Measurements from ENCODE around the gene CHMP4A.
A peak's percentile ranks its signal among the peaks of the same experiment; 100 is the strongest.
"Not testable (repeated sequence)": the region's sequence is repeated elsewhere in the genome, so short reads cannot be mapped to it uniquely, and the experiment has no call there.

Gene CHMP4A

GRCh38 chr14:24219080-24219479 is 5.8 kb upstream of the CHMP4A start:
- DNase-seq (ENCODE audit: extremely low spot score), result no peak

GRCh38 chr14:24216876-24217275 is 3.6 kb upstream of the CHMP4A start:
- CTCF ChIA-PET, result interaction anchor here (1.1 to 3.6 kb wide), 9 partner anchors 11 to 85 kb away, joined by 3 to 38 read pairs (median 10); partner anchors contain the start of genes DHRS1, IRF9, NOP9 and RABGGTA
- POLR2A ChIA-PET; DNase-seq (ENCODE audit: extremely low spot score): not testable (repeated sequence)

More at GRCh38 chr14:24219080-24219479, 5.8 kb upstream of the CHMP4A start:
- ChIA-PET POLR2A (no interaction called here), CTCF (interaction anchor here (1.2 to 3.0 kb wide), 4 partner anchors 12 to 79 kb away, joined by 4 to 16 read pairs (median 7); no protein-coding TSS in a partner anchor)
- TF ChIP-seq CTCF (IDR thresholded peaks at IDR 0.05; ENCODE audit: control extremely low read depth, extremely low read depth, low read depth, missing control alignments), result no peak

- ChIA-PET CTCF (interaction anchor here (0.8 to 5.2 kb wide), 32 partner anchors 8 to 215 kb away, joined by 3 to 42 read pairs (median 7); partner anchors contain the start of genes CIDEB, DHRS1, IPO4 and IRF9), POLR2A (interaction anchor here (0.9 kb wide), 1 partner anchor 26 kb away, joined by 3 read pairs; the partner anchor contains the start of gene TINF2)
- no peak for DNase-seq (ENCODE audit: extremely low spot score)
- TF ChIP-seq CTCF (IDR thresholded peaks at IDR 0.05; ENCODE audit: control extremely low read depth, extremely low read depth, low read depth, missing control alignments), result no peak
Observed at GRCh38 chr14:24216345-24216699, 3.0 kb upstream of the CHMP4A start.

GRCh38 chr14:24215495-24216344 is 2.4 kb upstream of the CHMP4A start, which contains the start of gene MDP1:
MDP1 (minus strand) TSS chr14:24216066; CDS start chr14:24215955, 111 bp downstream.
- peak; percentile 97 for TF ChIP-seq CTCF (IDR thresholded peaks at IDR 0.05; ENCODE audit: control extremely low read depth, extremely low read depth, low read depth, missing control alignments)
- DNase-seq (ENCODE audit: extremely low spot score), result peak; percentile 91
- ChIA-PET CTCF (interaction anchor here (0.7 to 5.2 kb wide), 37 partner anchors 9 to 216 kb away, joined by 3 to 42 read pairs (median 7); partner anchors contain the start of genes CIDEB, DHRS1, GMPR2 and IPO4), POLR2A (interaction anchor here (0.6 to 0.9 kb wide), 4 partner anchors 15 to 279 kb away, joined by 3 to 6 read pairs (median 4); partner anchors contain the start of gene TINF2)

- no peak for DNase-seq (ENCODE audit: extremely low spot score)
- no peak for TF ChIP-seq CTCF (IDR thresholded peaks at IDR 0.05; ENCODE audit: control extremely low read depth, extremely low read depth, low read depth, missing control alignments)
- CTCF ChIA-PET, result interaction anchor here (0.7 to 5.2 kb wide), 19 partner anchors 8 to 123 kb away, joined by 3 to 42 read pairs (median 5); partner anchors contain the start of genes CIDEB, DHRS1, IRF9 and NOP9
- POLR2A ChIA-PET, result interaction anchor here (0.6 to 2.0 kb wide), 11 partner anchors 15 to 216 kb away, joined by 3 to 14 read pairs (median 4); partner anchors contain the start of genes CBLN3, EMC9, IRF9 and KHNYN
Observed at GRCh38 chr14:24213866-24214662, 776 bp upstream of the CHMP4A start.

- no peak for DNase-seq (ENCODE audit: extremely low spot score)
- no peak for TF ChIP-seq CTCF (IDR thresholded peaks at IDR 0.05; ENCODE audit: control extremely low read depth, extremely low read depth, low read depth, missing control alignments)
- ChIA-PET POLR2A (no interaction called here), CTCF (interaction anchor here (1.0 to 5.2 kb wide), 9 partner anchors 9 to 220 kb away, joined by 3 to 42 read pairs (median 4); partner anchors contain the start of genes CIDEB, IRF9, LTB4R2 and TINF2)
Observed at GRCh38 chr14:24211311-24211710, 2.0 kb downstream of the CHMP4A start.
